HG03520 (cell line): ENCODE data around the gene ZFYVE26.
"Not testable (repeated sequence)": the region's sequence is repeated elsewhere in the genome, so short reads cannot be mapped to it uniquely, and the experiment has no call there.

ENCODE experiments used
- ATAC-seq: cut with Tn5 transposase; IDR thresholded peaks from one replicate; pipeline ENCODE4 v1.9.1; 2021; ENCODE audit warnings: mild to moderate bottlenecking, moderate library complexity; ENCODE audit not compliant: unreplicated experiment

ZFYVE26 gene

DNA sequence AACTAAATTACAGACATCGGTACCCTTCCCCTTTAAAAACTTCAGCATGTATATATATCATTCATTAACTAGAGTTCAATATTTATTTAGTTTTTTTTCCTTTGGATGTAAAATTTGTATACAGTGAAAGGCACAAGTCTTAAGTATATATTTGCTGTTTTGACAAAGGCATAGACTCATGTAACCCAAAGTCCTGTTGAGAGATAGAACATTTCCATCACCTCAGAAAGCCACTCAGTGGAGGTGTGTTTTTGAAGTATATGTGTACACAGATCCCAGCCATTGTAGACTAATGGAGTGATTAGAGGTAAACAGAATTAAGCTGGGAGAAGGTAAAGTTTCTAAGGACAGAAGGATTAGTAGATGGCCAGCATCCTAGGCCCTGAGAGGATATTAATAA, 99.3 kb downstream of the ZFYVE26 start:
- no peak for ATAC-seq

DNA sequence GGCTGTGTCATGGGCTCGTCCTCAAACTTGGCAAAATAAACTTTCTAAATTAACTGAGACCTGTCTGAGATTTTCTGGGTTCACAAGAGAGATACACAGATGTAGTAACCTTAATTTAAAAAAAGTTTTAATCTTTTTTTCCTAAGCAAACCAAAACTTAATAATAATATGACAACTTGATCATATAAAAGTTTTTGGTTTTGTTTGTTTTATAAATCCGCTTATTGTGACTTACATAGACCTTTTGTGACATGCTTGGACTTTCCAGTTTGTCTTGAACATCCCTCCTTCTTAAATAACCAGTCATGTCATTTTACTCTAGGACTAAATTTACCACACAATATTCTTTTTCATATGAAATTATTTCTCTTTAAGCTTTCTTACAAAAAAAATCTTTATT, 106.2 kb downstream of the ZFYVE26 start:
- ATAC-seq, result no peak

DNA sequence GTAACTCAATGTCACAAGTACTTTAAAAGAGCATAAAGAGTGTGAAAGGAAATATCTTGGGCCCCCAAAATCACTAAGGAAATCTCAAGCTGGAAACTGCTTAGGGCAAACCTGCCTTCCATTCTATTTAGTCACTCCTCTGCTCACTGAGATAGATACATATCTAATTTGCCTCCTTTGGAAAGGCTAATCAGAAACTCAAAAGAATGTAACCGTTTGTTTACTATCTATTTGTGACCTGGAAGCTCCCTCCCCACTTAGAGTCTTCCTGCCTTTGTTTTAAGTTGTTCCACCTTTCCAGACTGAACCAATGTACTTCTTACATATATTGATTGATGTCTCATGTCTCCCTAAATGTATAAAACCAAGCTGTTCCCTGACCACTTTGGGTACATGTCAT, 106.6 kb downstream of the ZFYVE26 start:
- not testable (repeated sequence) for ATAC-seq

DNA sequence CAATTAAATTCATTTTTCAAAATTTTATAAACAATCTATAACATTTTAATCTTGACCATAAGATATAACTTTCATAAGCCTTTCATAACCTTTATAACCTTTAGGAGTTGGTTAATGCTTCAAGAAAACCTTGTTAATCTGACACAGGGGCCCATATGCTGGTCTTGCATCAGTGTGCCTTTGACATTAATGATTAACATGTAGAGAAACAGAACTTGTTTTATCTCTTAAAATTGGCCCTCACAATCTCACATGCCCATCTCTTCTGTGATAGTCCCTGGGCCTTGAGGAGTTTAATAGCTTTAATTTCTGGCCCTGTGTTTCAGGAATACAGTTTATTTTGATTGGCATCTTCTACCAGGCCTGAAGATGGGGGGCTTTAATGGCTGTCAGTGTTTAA, 107.0 kb downstream of the ZFYVE26 start:
- not testable (repeated sequence) for ATAC-seq

DNA sequence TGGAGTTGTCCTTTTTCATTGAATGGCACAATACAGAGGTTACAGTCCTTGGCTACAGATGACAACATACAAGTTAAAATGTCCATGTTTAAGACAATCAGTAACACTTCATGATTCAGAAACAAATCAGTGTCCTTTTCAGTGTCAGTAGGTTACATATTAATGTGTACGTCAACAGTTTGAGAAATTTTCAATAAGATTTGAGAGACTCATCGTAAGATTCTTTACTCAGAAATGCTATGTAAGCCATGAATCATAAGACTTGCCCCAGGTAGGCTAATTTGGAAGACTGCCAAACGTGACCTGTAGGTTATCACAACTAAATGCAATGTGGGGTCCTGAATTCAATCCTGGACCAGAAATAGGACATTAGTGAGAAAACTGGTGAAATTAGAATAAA, 111.2 kb downstream of the ZFYVE26 start:
- ATAC-seq, result no peak

DNA sequence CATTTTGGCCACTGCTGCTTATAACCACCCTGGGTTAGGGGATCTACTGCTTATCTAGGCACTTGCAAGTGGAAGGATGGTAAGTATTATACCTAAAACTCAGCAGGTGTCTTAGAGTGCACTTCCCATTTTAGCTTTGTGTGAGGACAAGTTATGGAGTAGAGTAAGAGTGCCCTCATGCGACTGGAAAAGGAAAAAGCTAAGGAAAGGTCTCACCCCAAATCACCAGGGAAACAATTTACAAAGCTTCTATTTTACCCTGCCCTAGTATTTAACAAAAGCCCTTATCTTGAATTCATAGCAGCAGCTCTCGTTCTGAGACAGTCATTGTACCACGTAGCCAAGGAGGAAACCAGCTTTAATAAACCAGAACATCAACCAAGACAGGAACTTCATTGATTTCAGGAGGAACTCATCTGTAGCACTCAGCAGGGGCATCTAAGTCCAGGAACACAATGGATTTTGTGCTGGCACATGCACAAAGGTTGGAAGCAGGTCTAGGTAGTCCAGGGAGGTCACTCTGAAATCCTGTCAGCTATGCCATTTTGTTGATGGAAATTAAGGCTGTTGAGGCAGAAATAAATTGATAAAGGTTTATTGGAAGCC, 111.8 kb downstream of the ZFYVE26 start:
- ATAC-seq, result no peak

DNA sequence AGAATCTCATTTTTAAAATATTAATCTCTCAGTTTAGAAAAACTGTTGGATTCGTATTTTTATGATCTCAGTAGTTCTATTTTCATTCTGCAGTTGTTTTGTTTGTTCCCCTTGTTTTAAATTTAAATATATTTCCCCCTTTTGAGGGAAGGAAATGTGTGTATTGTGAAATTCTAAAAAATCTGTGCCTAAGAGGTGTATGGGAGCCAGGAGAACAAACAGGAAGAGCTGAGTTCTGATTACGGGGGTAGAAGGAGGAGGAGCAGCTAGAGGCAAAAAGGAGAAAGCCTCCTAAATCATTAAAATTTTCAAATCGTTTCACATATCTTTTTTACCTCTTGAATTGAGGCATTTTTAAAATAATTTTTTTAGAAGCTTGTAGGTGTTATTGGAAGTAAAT, 112.4 kb downstream of the ZFYVE26 start:
- no peak for ATAC-seq

DNA sequence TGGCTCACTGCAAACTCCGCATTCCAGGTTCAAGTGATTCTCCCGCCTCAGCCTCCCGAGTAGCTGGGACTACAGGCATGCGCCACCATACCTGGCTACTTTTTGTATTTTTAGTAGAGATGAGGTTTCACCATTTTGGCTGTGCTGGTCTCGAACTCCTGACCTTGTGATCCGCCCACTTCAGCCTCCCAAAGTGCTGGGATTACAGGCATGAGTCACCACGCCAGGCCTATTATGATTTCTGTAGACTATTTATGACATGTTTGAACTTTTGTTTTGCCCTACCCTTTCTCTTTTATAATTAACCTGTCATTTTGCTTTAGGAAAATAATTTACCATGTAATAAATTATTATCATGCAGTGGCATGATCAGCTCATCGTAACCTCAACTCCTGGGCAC, 114.9 kb downstream of the ZFYVE26 start, which contains the start of gene RDH12:
TSS of gene RDH12 (plus strand) at position 395 of the 400 bp plus-strand sequence. CDS start 20,757 bp downstream, outside the sequence.
- ATAC-seq, result not testable (repeated sequence)

DNA sequence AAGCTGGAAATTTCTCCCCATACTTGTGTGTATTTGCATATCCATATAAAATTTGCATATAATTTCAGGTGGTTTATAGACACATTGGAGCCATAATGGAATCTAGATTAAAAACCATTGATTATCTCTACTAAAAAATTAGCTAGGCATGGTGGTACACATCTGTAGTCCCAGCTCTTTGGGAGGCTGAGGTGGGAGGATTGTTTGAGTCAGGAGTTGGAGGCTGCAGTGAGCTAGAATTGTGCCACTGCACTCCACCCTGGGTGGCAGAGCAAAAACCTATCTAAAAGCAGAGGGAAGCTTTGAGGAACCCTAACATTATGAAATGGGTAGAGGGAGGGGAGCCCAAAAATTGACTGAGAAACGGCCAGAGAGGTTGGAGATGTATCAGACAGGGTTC, 118.2 kb downstream of the ZFYVE26 start:
- no peak for ATAC-seq

DNA sequence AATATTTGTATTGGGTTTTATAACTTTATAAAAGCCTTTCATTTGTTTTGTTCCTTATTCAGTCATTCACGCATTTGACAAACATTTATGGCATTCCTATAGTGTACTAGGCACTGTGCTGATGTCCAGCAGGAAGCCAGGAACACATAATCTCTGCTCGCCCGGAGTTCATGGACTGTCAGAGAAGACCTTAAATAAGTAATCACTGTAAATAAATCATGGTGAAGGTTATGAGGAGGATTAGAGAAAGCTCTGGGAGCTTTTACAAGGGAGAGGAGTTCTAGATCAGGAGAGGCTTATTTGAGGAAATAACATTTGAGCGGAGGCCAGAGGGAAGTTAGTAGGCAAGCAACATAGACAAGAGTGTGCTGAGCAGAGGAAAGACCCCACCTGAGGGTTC, 119.4 kb downstream of the ZFYVE26 start:
- no peak for ATAC-seq
